Esophagus muscularis mucosa (tissue), 4 donors: ENCODE data around the gene URI1. TPM values are rescaled to one million over a fixed set of nuclear protein-coding genes. Genes with fewer than 3 reads are reported as not detected.

Source experiments
- DNase-seq: peaks from one replicate; pipeline ENCODE4 v3.0.0-alpha.2; 2017; ENCODE audit errors: extremely low spot score
- H3K27ac ChIP-seq, 4 donors: fragments of 200-600 bp; sonication (generic); replicated peaks in 1 of 4; 1 replicate in 3 of 4; 2 replicates in 1 of 4; pipeline ENCODE4 v1.5.1; 2016 to 2019; ENCODE audit warnings: mild to moderate bottlenecking in 1 of 4
- H3K27me3 ChIP-seq, 4 donors: fragments of 200-600 bp; sonication (generic); one replicate each; pipeline versions ENCODE4 v1.5.1 to v1.6.0; 2016 to 2019
- H3K36me3 ChIP-seq, 4 donors: fragments of 200-600 bp; sonication (generic); one replicate each; pipeline ENCODE4 v1.5.1; 2016 to 2019
- H3K4me1 ChIP-seq, 4 donors: fragments of 200-600 bp; sonication (generic); one replicate each; pipeline ENCODE4 v1.5.1; 2016 to 2019
- H3K4me3 ChIP-seq, 4 donors: fragments of 200-600 bp; sonication (generic); 1 replicate in 2 of 4; 2 replicates in 2 of 4; pipeline ENCODE4 v1.5.1; 2016 to 2019; ENCODE audit warnings: mild to moderate bottlenecking in 4 of 4, moderate library complexity in 1 of 4
- H3K9me3 ChIP-seq, 4 donors: fragments of 200-600 bp; sonication (generic); 1 replicate in 3 of 4; 2 replicates in 1 of 4; pipeline ENCODE4 v1.5.1; 2016 to 2019
- CTCF ChIP-seq, 3 experiments: fragments of 200-600 bp in 2 of 3; fragments of 450-650 bp in 1 of 3; sonication (generic) in 2 of 3; IDR thresholded peaks; one replicate each; pipeline ENCODE4 v1.5.1; 2017 to 2019; ENCODE audit warnings: antibody characterized with exemption in 3 of 3, mild to moderate bottlenecking in 2 of 3, moderate library complexity in 1 of 3
- EP300 ChIP-seq: sonication (generic); formaldehyde crosslinking; IDR thresholded peaks from one replicate; pipeline ENCODE4 v1.6.1; 2017; ENCODE audit warnings: antibody characterized with exemption
- POLR2A ChIP-seq: fragments of 450-650 bp; IDR thresholded peaks from one replicate; pipeline ENCODE4 v1.6.1; 2017; ENCODE audit warnings: antibody characterized with exemption, moderate library complexity, mild to moderate bottlenecking, low read depth
- POLR2AphosphoS5 ChIP-seq, 2 donors: sonication (generic); formaldehyde crosslinking; IDR thresholded peaks; one replicate each; pipeline ENCODE4 v1.6.1; 2017; ENCODE audit warnings: antibody characterized with exemption in 2 of 2
- WGBS: methylation state at CpG from one replicate; pipeline ENCODE4 v1.1.5; 2018; 5-methylcytosine and 5-hydroxymethylcytosine counted together
- intact Hi-C: fragments of 100-400 bp; cut with DNase I; formaldehyde crosslinking; loops from one replicate; pipeline ENCODE4 v1.15.1; 2023
- small RNA-seq, 3 donors: library from RNA; depleted of rRNA; stranded (forward); fragments of <200 nt; gene quantifications; one replicate each; pipeline ENCODE3, GENCODE V24; 2016
- total RNA-seq, 4 donors: library from RNA; depleted of rRNA; stranded (reverse); fragments of >200 nt; gene quantifications; one replicate each; pipeline versions ENCODE4 v1.1.0 to v1.2.1, GENCODE V29; 2016

The URI1 gene
- total RNA-seq, 4 donors from 2014 or later, result 56.4 to 67.8 (median 59.8) TPM

- TF ChIP-seq POLR2AphosphoS5 (IDR thresholded peaks at IDR 0.05) (no peak), CTCF (IDR thresholded peaks at IDR 0.05) (no peak), EP300 (no peak), POLR2A (no peak)
- H3K9me3 ChIP-seq, result no peaks in the 10 kb centered on the region
- WGBS, result 88% methylated on average over 5 of the region's 5 CpGs
- no peak overlapping the region for H3K27ac ChIP-seq
- H3K36me3 ChIP-seq, result no peaks in the 10 kb centered on the region
- peaks cover 0 to 44% (median 8%) of the 10 kb centered on the region in 4 donors for H3K27me3 ChIP-seq
- no peaks in the 10 kb centered on the region for H3K4me1 ChIP-seq
- DNase-seq, result no peak
- intact Hi-C loops, result no loop called here
- H3K4me3 ChIP-seq, result no peak overlapping the region
Measured at GRCh38 chr19:30065680-30066606, 123.9 kb downstream of the URI1 start.

Small RNA genes within 50 kb of the gene (small RNA-seq; reads per million reads assigned to genes)
- gene AC008798.1, result 0 reads per million in 3 donors
- 0 reads per million in 3 donors for gene TAF9P3

Other genes starting within 250 kb of the URI1 start
- 10 to 100 TPM; 27.0 to 52.9 (median 38.9) TPM for gene C19orf12, start 227.0 kb upstream of the URI1 start, total RNA-seq
- 1 to 10 TPM in 3 of 4 donors, under 1 TPM in 1; 0.42 to 4.0 (median 2.4) TPM for gene CCNE1, start 130.2 kb upstream of the URI1 start, total RNA-seq